HepG2 (cell line): Measurements from ENCODE around the gene OSBPL8. TPM values are rescaled to one million over a fixed set of nuclear protein-coding genes. Genes with fewer than 3 reads are reported as not detected.

Experiments used
- AHDC1 ChIP-seq: sonication (generic); formaldehyde crosslinking; IDR thresholded peaks from 2 replicates; pipeline ENCODE4 v1.5.1; 2020; ENCODE audit warnings: mild to moderate bottlenecking, missing genetic modification reagents, borderline replicate concordance
- BATF2 ChIP-seq: sonication (generic); formaldehyde crosslinking; IDR thresholded peaks from 2 replicates; pipeline ENCODE4 v1.8.0; 2022; ENCODE audit warnings: mild to moderate bottlenecking, missing genetic modification reagents, moderate library complexity
- ERF ChIP-seq: IDR thresholded peaks from 2 replicates; pipeline ENCODE4 v1.6.1; 2018; ENCODE audit warnings: missing biosample characterization, missing genetic modification reagents
- FOXJ3 ChIP-seq: sonication (generic); formaldehyde crosslinking; IDR thresholded peaks from 2 replicates; pipeline ENCODE4 v1.4.0; 2020; ENCODE audit warnings: missing genetic modification reagents, mild to moderate bottlenecking, borderline replicate concordance
- HIVEP1 ChIP-seq: sonication (generic); formaldehyde crosslinking; IDR thresholded peaks from 2 replicates; pipeline ENCODE4 v1.4.0; 2020; ENCODE audit warnings: mild to moderate bottlenecking, missing genetic modification reagents
- HNRNPK ChIP-seq: fragments of 200-400 bp; formaldehyde crosslinking; IDR thresholded peaks from 2 replicates; pipeline ENCODE4 v1.6.1; 2018; ENCODE audit warnings: low read length, low read depth, moderate library complexity, mild to moderate bottlenecking; ENCODE audit not compliant: poor library complexity, severe bottlenecking
- JUN ChIP-seq: sonication (generic); formaldehyde crosslinking; IDR thresholded peaks from 2 replicates; pipeline ENCODE4 v1.4.0; 2020; ENCODE audit warnings: mild to moderate bottlenecking, missing genetic modification reagents
- MAF1 ChIP-seq: sonication (generic); formaldehyde crosslinking; IDR thresholded peaks from 2 replicates; pipeline ENCODE4 v1.5.0; 2020; ENCODE audit warnings: missing genetic modification reagents, borderline replicate concordance
- MBD4 ChIP-seq: IDR thresholded peaks from 2 replicates; pipeline ENCODE4 v1.6.1; 2012; ENCODE audit warnings: low read length, inconsistent platforms, borderline replicate concordance
- NAIF1 ChIP-seq: sonication (generic); formaldehyde crosslinking; IDR thresholded peaks from 2 replicates; pipeline ENCODE4 v1.5.0; 2020; ENCODE audit warnings: mild to moderate bottlenecking, missing genetic modification reagents, borderline replicate concordance
- NR2F2 ChIP-seq: IDR thresholded peaks from 2 replicates; pipeline ENCODE4 v1.6.1; 2012; ENCODE audit warnings: low read depth, inconsistent platforms, borderline replicate concordance
- PITX1 ChIP-seq: sonication (generic); formaldehyde crosslinking; IDR thresholded peaks from 2 replicates; pipeline ENCODE4 v1.5.1; 2020; ENCODE audit warnings: mild to moderate bottlenecking, missing genetic modification reagents
- SP1 ChIP-seq, 2 experiments: fragments of 450-650 bp in 1 of 2; sonication (generic) in 1 of 2; formaldehyde crosslinking in 1 of 2; IDR thresholded peaks; 2 replicates each; pipeline versions ENCODE4 v1.4.0 to v1.6.1; 2016 to 2020; ENCODE audit warnings: missing genetic modification reagents in 1 of 2
- TEAD3 ChIP-seq: optimal IDR thresholded peaks from 2 replicates; pipeline ENCODE3; 2016; ENCODE audit warnings: borderline replicate concordance
- ZBTB14 ChIP-seq: sonication (generic); formaldehyde crosslinking; IDR thresholded peaks from 2 replicates; pipeline ENCODE4 v1.4.0; 2020; ENCODE audit warnings: missing genetic modification reagents
- ZBTB4 ChIP-seq: sonication (generic); formaldehyde crosslinking; IDR thresholded peaks from 2 replicates; pipeline ENCODE4 v1.4.0; 2020; ENCODE audit warnings: missing genetic modification reagents, mild to moderate bottlenecking, borderline replicate concordance
- ZNF580 ChIP-seq: IDR thresholded peaks from 2 replicates; pipeline ENCODE4 v1.6.1; 2016; ENCODE audit warnings: low read depth, borderline replicate concordance
- polyA plus RNA-seq, 8 experiments: library from polyadenylated mRNA; depleted of rRNA in 3 of 8; stranded (reverse) in 7 of 8; unstranded in 1 of 8; fragments of >200 nt; fragmentation: Illumina TruSeq in 4 of 8; extraction: Trizol in 4 of 8; gene quantifications; 2 replicates each; pipeline versions ENCODE4 v1.2.1 to v1.2.3, GENCODE V29; 2011 to 2016; ENCODE audit warnings: low read depth in 4 of 8, missing spikeins in 1 of 8, mixed read lengths in 1 of 8; ENCODE audit not compliant: insufficient read depth in 1 of 8
- total RNA-seq, 5 experiments: library from RNA; depleted of rRNA; stranded (reverse); fragments of >200 nt; fragmentation: Illumina TruSeq; extraction: Trizol; gene quantifications; 2 replicates each; pipeline ENCODE4 v1.2.3, GENCODE V29; 2016; ENCODE audit warnings: low read depth in 1 of 5

OSBPL8 gene
- total and polyA plus RNA-seq, 2 of the 13 experiments (the other 11 are each of a cell fraction or from before 2014, with no cell fraction given) = 11.0 to 33.9 TPM

- TF ChIP-seq HIVEP1 (CRISPR knock-in tag) (peak; percentile 51; the same call in 1 of the 2 replicates), PITX1 (no peak), HNRNPK (no peak), BATF2 (CRISPR knock-in tag) (no peak), TEAD3 (no peak), ZBTB4 (peak; percentile 73; the same call in 1 of the 2 replicates), MBD4 (no peak), AHDC1 (CRISPR knock-in tag) (no peak), ERF (CRISPR knock-in tag) (no peak), ZBTB14 (CRISPR knock-in tag) (0 out of 2 replicates have a peak, but pooled peaks have one; percentile 48), JUN (CRISPR knock-in tag) (no peak), SP1 (IDR thresholded peaks at IDR 0.05) (no peak), SP1 (CRISPR knock-in tag; IDR thresholded peaks at IDR 0.05) (no peak), NAIF1 (peak; percentile 70; the same call in 1 of the 2 replicates), MAF1 (0 out of 2 replicates have a peak, but pooled peaks have one; percentile 34), FOXJ3 (CRISPR knock-in tag) (peak; percentile 76; the same call in 1 of the 2 replicates), NR2F2 (no peak), ZNF580 (CRISPR knock-in tag) (peak; percentile 73; the same call in 1 of the 2 replicates)
Measured at GRCh38 chr12:76348079-76348901, 211.3 kb downstream of the OSBPL8 start, which contains the start of gene BBS10 (continued).
